Gastroesophageal sphincter (tissue), 4 donors: ENCODE results near the gene CARD11. TPM values are rescaled to one million over a fixed set of nuclear protein-coding genes. Genes with fewer than 3 reads are reported as not detected.

Experiments used
- ATAC-seq: fragments of 150-250 bp; one replicate; pipeline ENCODE4 v1.9.1; 2016; ENCODE audit warnings: mild to moderate bottlenecking, moderate library complexity
- H3K27ac ChIP-seq, 4 donors: fragments of 200-600 bp; sonication (generic) in 3 of 4; 1 replicate in 3 of 4; 2 replicates in 1 of 4; pipeline ENCODE4 v1.5.1; 2016 to 2019
- H3K27me3 ChIP-seq: fragments of 200-600 bp; sonication (generic); one replicate; pipeline ENCODE4 v1.5.1; 2019
- H3K36me3 ChIP-seq, 2 donors: fragments of 200-600 bp; sonication (generic); one replicate each; pipeline ENCODE4 v1.5.1; 2019; ENCODE audit warnings: control low read depth in 1 of 2
- H3K4me1 ChIP-seq, 3 donors: fragments of 200-600 bp; sonication (generic); 1 replicate in 2 of 3; 2 replicates in 1 of 3; pipeline ENCODE4 v1.5.1; 2016 to 2019; ENCODE audit warnings: control low read depth in 2 of 3
- H3K4me3 ChIP-seq, 2 donors: fragments of 200-600 bp; sonication (generic); one replicate each; pipeline ENCODE4 v1.5.1; 2019; ENCODE audit warnings: mild to moderate bottlenecking in 1 of 2, moderate library complexity in 1 of 2
- H3K9me3 ChIP-seq, 3 donors: fragments of 200-600 bp; sonication (generic); one replicate each; pipeline ENCODE4 v1.5.1; 2017 to 2019; ENCODE audit warnings: control low read depth in 2 of 3
- CTCF ChIP-seq, 4 experiments: fragments of 200-600 bp in 2 of 4; fragments of 450-650 bp in 2 of 4; sonication (generic) in 1 of 4; IDR thresholded peaks; one replicate each; pipeline ENCODE4 v1.5.1; 2017 to 2019; ENCODE audit warnings: antibody characterized with exemption in 4 of 4, mild to moderate bottlenecking in 2 of 4, moderate library complexity in 2 of 4
- EP300 ChIP-seq: sonication (generic); formaldehyde crosslinking; IDR thresholded peaks from one replicate; pipeline ENCODE4 v1.6.1; 2017; ENCODE audit warnings: antibody characterized with exemption, mild to moderate bottlenecking
- POLR2A ChIP-seq, 2 donors: fragments of 450-650 bp; IDR thresholded peaks; one replicate each; pipeline ENCODE4 v1.6.1; 2017; ENCODE audit warnings: antibody characterized with exemption in 2 of 2, mild to moderate bottlenecking in 2 of 2, moderate library complexity in 1 of 2
- POLR2AphosphoS5 ChIP-seq: sonication (generic); formaldehyde crosslinking; IDR thresholded peaks from one replicate; pipeline ENCODE4 v1.6.1; 2017; ENCODE audit warnings: antibody characterized with exemption
- WGBS, 2 donors: methylation state at CpG; one replicate each; pipeline ENCODE4 v1.1.5; 2018; ENCODE audit warnings: low coverage in 1 of 2; 5-methylcytosine and 5-hydroxymethylcytosine counted together
- total RNA-seq, 4 donors: library from RNA; depleted of rRNA; stranded (reverse); fragments of >200 nt; gene quantifications; one replicate each; pipeline ENCODE4 v1.1.0, GENCODE V29; 2016

The CARD11 gene
- total RNA-seq, 4 donors from 2014 or later: 0.27 to 0.67 (median 0.45) TPM

- WGBS, 2 donors: 83 to 91% methylated on average over 6 to 7 of the region's 39 CpGs
- no peaks in the 10 kb centered on the region for H3K36me3 ChIP-seq
- no peak overlapping the region for H3K27ac ChIP-seq
- no peaks in the 10 kb centered on the region for H3K4me1 ChIP-seq
- no peak overlapping the region for H3K4me3 ChIP-seq
- no peak for TF ChIP-seq CTCF (IDR thresholded peaks at IDR 0.05)
- no peak for TF ChIP-seq POLR2AphosphoS5
- TF ChIP-seq EP300: no peak
- peaks cover 0 to 9% (median 0%) of the 10 kb centered on the region in 3 donors for H3K9me3 ChIP-seq
- no peak for ATAC-seq
- H3K27me3 ChIP-seq: peaks cover 14% of the 10 kb centered on the region
These were observed 137.3 kb downstream of the CARD11 start for GRCh38 chr7:2906197-2906931.

GRCh38 chr7:2905500-2905899 lies 138.2 kb downstream of the CARD11 start:
- Histone ChIP-seq H3K4me3 (no peak overlapping the region), H3K36me3 (no peaks in the 10 kb centered on the region), H3K4me1 (no peaks in the 10 kb centered on the region), H3K9me3 (peaks cover 0 to 9% (median 0%) of the 10 kb centered on the region in 3 donors), H3K27me3 (peaks cover 22% of the 10 kb centered on the region), H3K27ac (no peak overlapping the region)
- TF ChIP-seq EP300: no peak
- no peak for TF ChIP-seq CTCF (IDR thresholded peaks at IDR 0.05)
- TF ChIP-seq POLR2A (IDR thresholded peaks at IDR 0.05): no peak
- WGBS, 2 donors: no CpG with 5 or more reads among the region's 8 CpGs
- ATAC-seq: no peak

- ATAC-seq: no peak
- Histone ChIP-seq H3K9me3 (peaks cover 0 to 9% (median 0%) of the 10 kb centered on the region in 3 donors), H3K27me3 (peaks cover 25% of the 10 kb centered on the region), H3K27ac (no peak overlapping the region), H3K36me3 (no peaks in the 10 kb centered on the region), H3K4me1 (no peaks in the 10 kb centered on the region), H3K4me3 (no peak overlapping the region)
- 96% methylated on average over 3 of the region's 3 CpGs; no CpG with 5 or more reads in 1 of the 2 donors for WGBS, 2 donors
- TF ChIP-seq CTCF (IDR thresholded peaks at IDR 0.05): no peak
- no peak for TF ChIP-seq POLR2A (IDR thresholded peaks at IDR 0.05)
- TF ChIP-seq POLR2AphosphoS5: no peak
- no peak for TF ChIP-seq EP300
These were observed 138.6 kb downstream of the CARD11 start for GRCh38 chr7:2905027-2905426.

- 61 to 80% methylated on average over 2 to 13 of the region's 16 CpGs for WGBS, 2 donors
- Histone ChIP-seq H3K9me3 (peaks cover 0 to 13% (median 0%) of the 10 kb centered on the region in 3 donors), H3K27ac (no peak overlapping the region), H3K36me3 (no peaks in the 10 kb centered on the region), H3K4me3 (no peak overlapping the region), H3K27me3 (peaks cover 25% of the 10 kb centered on the region), H3K4me1 (no peaks in the 10 kb centered on the region)
- ATAC-seq: no peak
- no peak for TF ChIP-seq POLR2A (IDR thresholded peaks at IDR 0.05)
- no peak for TF ChIP-seq EP300
- no peak for TF ChIP-seq POLR2AphosphoS5
- TF ChIP-seq CTCF (IDR thresholded peaks at IDR 0.05): no peak
These were observed 139.5 kb downstream of the CARD11 start for GRCh38 chr7:2904202-2904601.

GRCh38 chr7:2903682-2904162 lies 139.9 kb downstream of the CARD11 start:
- 25 to 74% methylated on average over 1 to 4 of the region's 15 CpGs for WGBS, 2 donors
- Histone ChIP-seq H3K27me3 (peaks cover 25% of the 10 kb centered on the region), H3K27ac (no peak overlapping the region), H3K4me1 (no peaks in the 10 kb centered on the region), H3K36me3 (no peaks in the 10 kb centered on the region), H3K4me3 (no peak overlapping the region), H3K9me3 (peaks cover 0 to 18% (median 0%) of the 10 kb centered on the region in 3 donors)
- TF ChIP-seq POLR2AphosphoS5: no peak
- TF ChIP-seq POLR2A (IDR thresholded peaks at IDR 0.05): no peak
- TF ChIP-seq CTCF (IDR thresholded peaks at IDR 0.05): no peak
- no peak for TF ChIP-seq EP300
- ATAC-seq: no peak
